SK-N-SH (cell line): ENCODE measurements around the gene THSD4. TPM values are rescaled to one million over a fixed set of nuclear protein-coding genes. Genes with fewer than 3 reads are reported as not detected.

ENCODE experiments used
- CTCF ChIA-PET: fragments of 300-600, 350-600 bp; formaldehyde crosslinking; extraction: SDS; loops from one replicate; lab custom pipeline; 2021; lab: Yijun Ruan, JAX
- POLR2A ChIA-PET: fragments of 350-600 bp; sonication (Branson Sonifier 250); formaldehyde crosslinking; extraction: SDS; loops from one replicate; lab custom pipeline; 2020; ENCODE audit warnings: antibody characterized with exemption, inconsistent platforms; lab: Yijun Ruan, JAX
- DNase-seq: peaks from one replicate; pipeline ENCODE4 v3.0.0; 2012
- H2AFZ ChIP-seq: fragments of 200-600 bp; sonication (generic); 2 replicates; pipeline ENCODE4 v1.8.1; 2016; ENCODE audit warnings: antibody characterized with exemption, mild to moderate bottlenecking, low read depth
- H3F3A ChIP-seq: fragments of 200-600 bp; sonication (generic); replicated peaks from 2 replicates; pipeline ENCODE3; 2016; ENCODE audit warnings: antibody characterized with exemption, mild to moderate bottlenecking; ENCODE audit not compliant: insufficient read depth
- H3K27ac ChIP-seq, 2 experiments: fragments of 200-500 bp in 1 of 2; fragments of 200-600 bp in 1 of 2; sonication (Bioruptor generic) in 1 of 2; sonication (generic), shearing (Covaris generic) in 1 of 2; 2 replicates each; pipeline versions ENCODE4 v1.5.1 to v1.6.1; 2014 to 2016; ENCODE audit warnings: low read depth in 2 of 2, inconsistent platforms in 1 of 2, low read length in 1 of 2, mild to moderate bottlenecking in 1 of 2, mixed read lengths in 1 of 2
- H3K27me3 ChIP-seq: fragments of 200-600 bp; sonication (generic), shearing (Covaris generic); 2 replicates; pipeline ENCODE4 v1.6.1; 2016; ENCODE audit warnings: mixed run types; ENCODE audit not compliant: insufficient read depth
- H3K36me3 ChIP-seq, 2 experiments: fragments of 200-500 bp in 1 of 2; fragments of 200-600 bp in 1 of 2; sonication (Bioruptor generic) in 1 of 2; sonication (generic) in 1 of 2; replicated peaks in 1 of 2; 2 replicates each; pipeline versions ENCODE3 to v1.5.1; 2014 to 2016; ENCODE audit warnings: low read length in 1 of 2, mild to moderate bottlenecking in 1 of 2; ENCODE audit not compliant: insufficient read depth in 2 of 2, control insufficient read depth in 1 of 2
- H3K4me1 ChIP-seq, 2 experiments: fragments of 200-500 bp in 1 of 2; fragments of 200-600 bp in 1 of 2; sonication (Bioruptor generic) in 1 of 2; sonication (generic), shearing (Covaris generic) in 1 of 2; 2 replicates each; pipeline versions ENCODE4 v1.5.1 to v1.6.1; 2014 to 2016; ENCODE audit warnings: low read depth in 1 of 2, low read length in 1 of 2, mixed run types in 1 of 2; ENCODE audit not compliant: insufficient read depth in 2 of 2, control insufficient read depth in 1 of 2
- H3K4me2 ChIP-seq: fragments of 200-600 bp; sonication (generic), shearing (Covaris generic); 2 replicates; pipeline ENCODE4 v1.6.1; 2017; ENCODE audit warnings: mixed run types
- H3K4me3 ChIP-seq, 2 experiments: fragments of 200-500 bp in 1 of 2; fragments of 200-600 bp in 1 of 2; sonication (Bioruptor generic) in 1 of 2; sonication (generic), shearing (Covaris generic) in 1 of 2; 2 replicates each; pipeline versions ENCODE4 v1.5.1 to v1.8.1; 2014 to 2016; ENCODE audit warnings: low read depth in 2 of 2, inconsistent platforms in 1 of 2, low read length in 1 of 2, mild to moderate bottlenecking in 1 of 2, mixed read lengths in 1 of 2, moderate library complexity in 1 of 2
- H3K79me2 ChIP-seq: fragments of 200-600 bp; sonication (generic); 2 replicates; pipeline ENCODE4 v1.8.1; 2017; ENCODE audit warnings: mild to moderate bottlenecking; ENCODE audit not compliant: insufficient read depth
- H3K9ac ChIP-seq: fragments of 200-600 bp; sonication (generic); 2 replicates; pipeline ENCODE4 v1.6.1; 2017; ENCODE audit warnings: mixed run types
- H3K9me2 ChIP-seq: fragments of 200-600 bp; sonication (generic); 2 replicates; pipeline ENCODE4 v1.6.1; 2017; ENCODE audit warnings: mixed run types
- H3K9me3 ChIP-seq: fragments of 200-600 bp; sonication (generic); 2 replicates; pipeline ENCODE4 v1.6.1; 2017; ENCODE audit warnings: mixed run types, mild to moderate bottlenecking, moderate library complexity
- H4K20me1 ChIP-seq: fragments of 200-600 bp; sonication (generic); 2 replicates; pipeline ENCODE4 v1.6.1; 2017; ENCODE audit warnings: mild to moderate bottlenecking, mixed run types; ENCODE audit not compliant: insufficient read depth
- ELF1 ChIP-seq: IDR thresholded peaks from 2 replicates; pipeline ENCODE4 v1.4.0; 2012
- EZH2phosphoT487 ChIP-seq: fragments of 200-600 bp; sonication (generic); IDR thresholded peaks from 2 replicates; pipeline ENCODE4 v1.6.1; 2017; ENCODE audit warnings: low read depth, mixed run types, mild to moderate bottlenecking, antibody characterized with exemption, moderate library complexity, borderline replicate concordance
- FOXJ3 ChIP-seq: sonication (generic); formaldehyde crosslinking; IDR thresholded peaks from 2 replicates; pipeline ENCODE4 v1.5.1; 2020; ENCODE audit warnings: mild to moderate bottlenecking, missing genetic modification reagents
- MEF2A ChIP-seq: IDR thresholded peaks from 2 replicates; pipeline ENCODE4 v1.4.0; 2012; ENCODE audit warnings: low read depth, borderline replicate concordance
- MXI1 ChIP-seq: IDR thresholded peaks from 2 replicates; pipeline ENCODE4 v1.6.1; 2012; ENCODE audit warnings: mild to moderate bottlenecking, low read depth, low read length, improper control_type of control experiment
- NFIC ChIP-seq: IDR thresholded peaks from 2 replicates; pipeline ENCODE4 v1.4.0; 2012; ENCODE audit warnings: borderline replicate concordance
- RCOR1 ChIP-seq: fragments of 150-350 bp; IDR thresholded peaks from 2 replicates; pipeline ENCODE4 v1.6.1; 2017; ENCODE audit warnings: antibody characterized with exemption, low read length
- REST ChIP-seq: IDR thresholded peaks from 2 replicates; pipeline ENCODE4 v1.6.1; 2012; ENCODE audit warnings: mild to moderate bottlenecking, low read depth, low read length, moderate library complexity
- RXRA ChIP-seq: IDR thresholded peaks from 2 replicates; pipeline ENCODE4 v1.4.0; 2012; ENCODE audit warnings: low read depth, mild to moderate bottlenecking, borderline replicate concordance
- SIN3A ChIP-seq: IDR thresholded peaks from 2 replicates; pipeline ENCODE4 v1.6.1; 2012; ENCODE audit warnings: low read depth, mild to moderate bottlenecking, low read length, moderate library complexity, borderline replicate concordance
- TEAD4 ChIP-seq: IDR thresholded peaks from 2 replicates; pipeline ENCODE4 v1.4.0; 2012; ENCODE audit warnings: mild to moderate bottlenecking, borderline replicate concordance; ENCODE audit not compliant: insufficient read depth
- USF1 ChIP-seq: IDR thresholded peaks from 2 replicates; pipeline ENCODE4 v1.4.0; 2012; ENCODE audit warnings: low read depth, borderline replicate concordance
- WGBS: methylation state at CpG from one replicate; pipeline ENCODE4 v1.1.6; 2017; ENCODE audit warnings: low lambda C conversion rate; 5-methylcytosine and 5-hydroxymethylcytosine counted together
- polyA plus RNA-seq, 3 experiments: library from polyadenylated mRNA; depleted of rRNA; stranded (reverse); fragments of >200 nt; gene quantifications; 2 replicates each; pipeline ENCODE4 v1.2.3, GENCODE V29; 2012
- TF ChIP-seq, protein P1 (sequence below): IDR thresholded peaks from 2 replicates; pipeline ENCODE4; 2012

Gene THSD4
- polyA plus RNA-seq, 1 of the 3 experiments (the other 2 are of a cell fraction), result 79.1 TPM

DNA sequence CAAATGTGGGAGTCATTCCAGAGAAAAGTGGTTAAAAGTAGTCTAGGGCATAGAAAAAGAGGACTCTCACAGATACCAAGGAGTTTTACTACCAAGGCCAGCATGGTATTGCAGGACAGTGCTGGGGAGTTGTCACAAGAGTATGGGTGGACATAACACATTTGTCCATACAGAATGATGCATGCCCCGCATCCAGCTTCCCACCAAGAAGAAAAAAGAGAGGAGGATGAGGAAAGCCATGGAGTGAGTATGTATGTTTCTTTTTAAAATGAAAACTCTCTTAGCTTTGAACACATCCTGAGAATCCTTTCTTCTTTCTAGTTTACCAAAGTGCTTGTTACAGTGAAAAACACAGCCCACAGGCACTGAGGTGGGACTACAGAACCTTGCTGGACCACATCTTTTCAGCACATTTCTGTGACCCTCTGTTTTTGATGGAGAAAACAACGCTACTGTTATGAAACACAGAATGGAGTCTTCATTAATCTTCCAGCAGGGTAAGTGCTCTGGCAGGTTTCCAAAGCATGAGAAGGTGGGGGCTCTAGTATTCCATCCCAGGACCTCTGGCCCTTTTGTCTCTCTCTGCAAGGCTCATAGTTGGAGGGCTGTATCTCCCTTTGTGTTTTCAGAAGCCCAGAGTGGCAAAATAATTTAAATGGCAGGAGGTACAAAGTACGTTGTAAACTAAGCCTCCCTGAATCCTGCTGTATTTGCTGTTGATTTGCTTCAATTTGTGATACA is 707.8 kb downstream of the THSD4 start:
- Histone ChIP-seq H3K9ac (no peak overlapping the region), H3K27me3 (no peaks in the 10 kb centered on the region), H3K27ac (no peak overlapping the region), H2AFZ (no peak overlapping the region), H3K4me3 (no peak overlapping the region), H3K4me1 (no peaks in the 10 kb centered on the region), H3K9me2 (no peaks in the 10 kb centered on the region), H3K9me3 (no peaks in the 10 kb centered on the region), H3K4me2 (no peak overlapping the region), H3K79me2 (no peaks in the 10 kb centered on the region), H3F3A (no peaks in the 10 kb centered on the region), H4K20me1 (no peaks in the 10 kb centered on the region), H3K36me3 (peaks cover 37 to 39% of the 10 kb centered on the region in 2 experiments)
- TF ChIP-seq USF1 (no peak), MEF2A (no peak), FOXJ3 (CRISPR knock-in tag) (no peak), RXRA (no peak), TEAD4 (no peak), REST (no peak), EZH2phosphoT487 (no peak), MXI1 (no peak), SIN3A (no peak), ELF1 (no peak), NFIC (no peak), RCOR1 (no peak)
- TF ChIP-seq, protein P1, sequence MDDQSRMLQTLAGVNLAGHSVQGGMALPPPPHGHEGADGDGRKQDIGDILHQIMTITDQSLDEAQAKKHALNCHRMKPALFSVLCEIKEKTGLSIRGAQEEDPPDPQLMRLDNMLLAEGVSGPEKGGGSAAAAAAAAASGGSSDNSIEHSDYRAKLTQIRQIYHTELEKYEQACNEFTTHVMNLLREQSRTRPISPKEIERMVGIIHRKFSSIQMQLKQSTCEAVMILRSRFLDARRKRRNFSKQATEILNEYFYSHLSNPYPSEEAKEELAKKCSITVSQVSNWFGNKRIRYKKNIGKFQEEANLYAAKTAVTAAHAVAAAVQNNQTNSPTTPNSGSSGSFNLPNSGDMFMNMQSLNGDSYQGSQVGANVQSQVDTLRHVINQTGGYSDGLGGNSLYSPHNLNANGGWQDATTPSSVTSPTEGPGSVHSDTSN, result no peak
- ChIA-PET POLR2A (no interaction called here), CTCF (no interaction called here)
- WGBS, result 91% methylated on average over 3 of the region's 3 CpGs
- DNase-seq, result no peak
